ENCODE data around the gene OR10G2.

OR10G2 gene

DNA sequence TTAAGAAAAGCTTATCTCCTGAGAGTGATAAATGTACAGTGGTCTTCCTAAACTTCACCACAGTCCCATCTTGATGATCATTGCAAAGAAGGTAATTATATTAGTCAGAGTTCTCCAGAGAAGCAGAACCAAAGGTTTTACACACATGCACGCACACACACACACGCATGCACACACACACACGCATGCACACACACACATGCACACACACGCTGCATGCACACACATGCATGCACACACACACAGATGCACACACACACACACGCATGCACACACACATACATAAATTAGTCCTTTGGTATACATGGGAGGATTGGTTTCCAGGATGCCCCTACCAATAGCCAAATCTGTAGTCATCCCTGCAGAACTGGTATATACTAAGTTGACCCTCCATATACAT lies 19.5 kb upstream of the OR10G2 start:
- no peaks in the 10 kb centered on the region for H3K27me3 ChIP-seq (ENCODE audit: low read length)
- H3K27ac ChIP-seq (ENCODE audit: low read depth, low read length): no peak overlapping the region
- no peaks in the 10 kb centered on the region for H3K9me2 ChIP-seq (replicated peaks; ENCODE audit: insufficient read depth, low read length)
- TF ChIP-seq CTCF (IDR thresholded peaks at IDR 0.05; ENCODE audit: insufficient read depth, low read length, poor library complexity, severe bottlenecking): no peak
- no peak for TF ChIP-seq EZH2phosphoT487 (conservative IDR thresholded peaks at IDR 0.05; ENCODE audit: low read length)
- no peak overlapping the region for H2AFZ ChIP-seq (ENCODE audit: low read depth, low read length, severe bottlenecking)
- H3K4me2 ChIP-seq (ENCODE audit: low read depth, low read length, poor library complexity, severe bottlenecking): no peak overlapping the region
- no peaks in the 10 kb centered on the region for H4K20me1 ChIP-seq (ENCODE audit: low read depth, low read length)
- H3K9ac ChIP-seq (ENCODE audit: low read length): no peak overlapping the region
- H3K4me3 ChIP-seq (ENCODE audit: insufficient read depth, low read length, poor library complexity, severe bottlenecking): no peak overlapping the region
- no peaks in the 10 kb centered on the region for H3K36me3 ChIP-seq (ENCODE audit: low read length)
- H3K9me3 ChIP-seq (ENCODE audit: insufficient read depth, low read length): no peaks in the 10 kb centered on the region
- no peaks in the 10 kb centered on the region for H3K79me2 ChIP-seq (ENCODE audit: insufficient read depth, low read length)
- H3F3A ChIP-seq (ENCODE audit: insufficient read depth): no peaks in the 10 kb centered on the region

GRCh38 chr14:21653331-21653885 lies 18.7 kb upstream of the OR10G2 start, which contains the start of gene OR4E2:
OR4E2 (plus strand) TSS chr14:21653835; CDS start chr14:21665083, 11,248 bp downstream.
- TF ChIP-seq EZH2phosphoT487 (conservative IDR thresholded peaks at IDR 0.05; ENCODE audit: low read length) (no peak), CTCF (IDR thresholded peaks at IDR 0.05; ENCODE audit: insufficient read depth, low read length, poor library complexity, severe bottlenecking) (no peak)

DNA sequence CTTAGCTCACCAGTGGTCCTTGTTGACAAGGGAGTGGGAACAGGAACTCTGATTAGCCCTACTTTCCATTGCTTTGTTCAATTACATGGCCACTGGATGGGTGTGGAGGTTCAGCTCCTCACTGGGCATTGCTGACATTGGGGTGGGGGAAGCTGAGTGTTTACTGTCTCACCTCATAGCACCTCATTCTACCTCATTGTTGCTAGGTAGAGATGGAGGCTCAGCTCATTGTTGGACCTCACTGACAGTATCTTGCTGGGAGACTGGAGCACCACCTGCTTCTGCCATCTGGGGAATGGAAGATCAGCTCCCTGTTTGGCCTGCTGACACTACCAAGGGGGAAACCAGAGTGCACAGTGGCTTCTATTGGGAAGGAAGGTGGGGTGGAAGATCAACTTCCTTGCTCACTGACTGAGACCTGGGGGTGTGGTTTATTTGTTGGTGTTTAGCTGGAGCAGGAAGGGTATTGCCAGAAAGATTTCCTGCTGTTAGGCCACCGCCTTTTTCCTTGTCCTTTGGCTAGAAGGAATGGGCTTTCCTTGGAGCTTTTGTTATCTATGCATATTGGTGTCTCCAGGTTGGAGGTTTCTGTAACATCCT lies 17.6 kb upstream of the OR10G2 start:
- TF ChIP-seq CTCF (IDR thresholded peaks at IDR 0.05; ENCODE audit: insufficient read depth, low read length, poor library complexity, severe bottlenecking): no peak
- TF ChIP-seq EZH2phosphoT487 (conservative IDR thresholded peaks at IDR 0.05; ENCODE audit: low read length): no peak
- Histone ChIP-seq H3K4me2 (ENCODE audit: low read depth, low read length, poor library complexity, severe bottlenecking) (no peak overlapping the region), H3K9ac (ENCODE audit: low read length) (no peak overlapping the region), H3K4me3 (ENCODE audit: insufficient read depth, low read length, poor library complexity, severe bottlenecking) (no peak overlapping the region), H3K27ac (ENCODE audit: low read depth, low read length) (no peak overlapping the region), H3F3A (ENCODE audit: insufficient read depth) (no peaks in the 10 kb centered on the region), H3K9me3 (ENCODE audit: insufficient read depth, low read length) (no peaks in the 10 kb centered on the region), H3K79me2 (ENCODE audit: insufficient read depth, low read length) (no peaks in the 10 kb centered on the region), H3K9me2 (replicated peaks; ENCODE audit: insufficient read depth, low read length) (no peaks in the 10 kb centered on the region), H4K20me1 (ENCODE audit: low read depth, low read length) (no peaks in the 10 kb centered on the region), H3K36me3 (ENCODE audit: low read length) (no peaks in the 10 kb centered on the region), H2AFZ (ENCODE audit: low read depth, low read length, severe bottlenecking) (no peak overlapping the region), H3K27me3 (ENCODE audit: low read length) (no peaks in the 10 kb centered on the region)

More at GRCh38 chr14:21653331-21653885, 18.7 kb upstream of the OR10G2 start, which contains the start of gene OR4E2:
- Histone ChIP-seq H3K36me3 (ENCODE audit: low read length) (no peaks in the 10 kb centered on the region), H3F3A (ENCODE audit: insufficient read depth) (no peaks in the 10 kb centered on the region), H3K9ac (ENCODE audit: low read length) (no peak within 1 kb of the TSS), H3K4me3 (ENCODE audit: insufficient read depth, low read length, poor library complexity, severe bottlenecking) (no peak within 1 kb of the TSS), H2AFZ (ENCODE audit: low read depth, low read length, severe bottlenecking) (no peak within 1 kb of the TSS), H3K79me2 (ENCODE audit: insufficient read depth, low read length) (no peaks in the 10 kb centered on the region), H4K20me1 (ENCODE audit: low read depth, low read length) (no peaks in the 10 kb centered on the region), H3K27me3 (ENCODE audit: low read length) (no peaks in the 10 kb centered on the region), H3K4me2 (ENCODE audit: low read depth, low read length, poor library complexity, severe bottlenecking) (no peak within 1 kb of the TSS), H3K9me3 (ENCODE audit: insufficient read depth, low read length) (no peaks in the 10 kb centered on the region), H3K27ac (ENCODE audit: low read depth, low read length) (no peak within 1 kb of the TSS), H3K9me2 (replicated peaks; ENCODE audit: insufficient read depth, low read length) (no peaks in the 10 kb centered on the region)

All from SU-DHL-6 (cell line).